HG02623 (cell line): ENCODE results near the gene CTU1.

Experiments
- ATAC-seq: cut with Tn5 transposase; IDR thresholded peaks from one replicate; pipeline ENCODE4 v1.9.1; 2021; ENCODE audit warnings: moderate library complexity; ENCODE audit not compliant: unreplicated experiment

The CTU1 gene

GRCh38 chr19:51107406-51108065, 673 bp downstream of the CTU1 start:
- no peak for ATAC-seq

GRCh38 chr19:51103926-51104341, 4.3 kb downstream of the CTU1 start:
- no peak for ATAC-seq

GRCh38 chr19:51102991-51103390, 5.2 kb downstream of the CTU1 start:
- no peak for ATAC-seq

- ATAC-seq = no peak
These were observed 6.9 kb downstream of the CTU1 start for GRCh38 chr19:51101171-51101865.

- no peak for ATAC-seq
These were observed 7.6 kb downstream of the CTU1 start for GRCh38 chr19:51100601-51101000.

DNA sequence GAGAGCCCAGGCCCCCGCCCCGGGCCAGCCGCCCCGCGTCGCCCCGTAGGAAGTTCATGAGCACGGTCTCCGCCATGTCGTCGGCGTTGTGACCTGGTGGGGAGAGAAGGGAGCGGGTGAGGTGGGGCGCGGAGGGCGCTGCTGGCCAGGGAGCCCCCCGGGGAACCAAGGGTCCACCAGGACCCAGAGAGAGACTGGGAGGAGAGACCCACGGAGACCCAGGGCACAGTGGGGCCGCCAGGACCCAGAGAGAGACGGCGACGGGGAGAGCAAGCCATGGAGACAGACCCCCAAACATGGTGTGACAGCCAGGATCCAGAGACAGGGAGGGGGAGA, 9.2 kb downstream of the CTU1 start:
- no peak for ATAC-seq

- no peak for ATAC-seq
These were observed 9.7 kb downstream of the CTU1 start for GRCh38 chr19:51098365-51099046.

GRCh38 chr19:51097796-51098195, 10.4 kb downstream of the CTU1 start:
- ATAC-seq = no peak

DNA sequence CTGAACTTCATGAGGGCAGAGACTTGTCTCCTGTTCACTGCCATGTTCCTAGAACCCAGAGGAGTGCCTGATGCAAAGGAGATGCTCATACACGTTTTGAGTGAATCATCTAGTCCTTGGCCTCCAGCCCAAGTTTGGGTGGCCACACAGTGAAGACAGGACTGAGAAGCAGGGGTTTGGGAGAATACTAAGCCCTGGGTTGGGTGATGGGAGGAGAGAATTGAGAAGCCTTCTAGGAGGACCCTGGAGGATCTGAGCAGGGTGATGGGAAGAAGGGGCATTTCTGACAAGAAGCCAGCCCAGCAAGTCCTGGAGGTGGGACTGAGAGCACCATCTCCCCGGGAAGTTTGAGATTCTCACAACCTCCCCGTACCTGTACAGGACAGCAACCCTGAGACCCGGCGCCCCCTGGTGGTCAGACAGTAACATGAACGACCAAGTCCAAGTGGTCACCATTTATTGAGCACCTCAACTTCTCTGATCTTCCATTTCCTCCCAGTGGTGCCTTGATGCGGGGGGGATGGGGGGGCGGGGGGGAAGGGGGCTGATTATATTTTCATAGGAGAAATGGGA, 11.0 kb downstream of the CTU1 start:
- no peak for ATAC-seq

GRCh38 chr19:51096473-51097165, 11.6 kb downstream of the CTU1 start:
- ATAC-seq = no peak

DNA sequence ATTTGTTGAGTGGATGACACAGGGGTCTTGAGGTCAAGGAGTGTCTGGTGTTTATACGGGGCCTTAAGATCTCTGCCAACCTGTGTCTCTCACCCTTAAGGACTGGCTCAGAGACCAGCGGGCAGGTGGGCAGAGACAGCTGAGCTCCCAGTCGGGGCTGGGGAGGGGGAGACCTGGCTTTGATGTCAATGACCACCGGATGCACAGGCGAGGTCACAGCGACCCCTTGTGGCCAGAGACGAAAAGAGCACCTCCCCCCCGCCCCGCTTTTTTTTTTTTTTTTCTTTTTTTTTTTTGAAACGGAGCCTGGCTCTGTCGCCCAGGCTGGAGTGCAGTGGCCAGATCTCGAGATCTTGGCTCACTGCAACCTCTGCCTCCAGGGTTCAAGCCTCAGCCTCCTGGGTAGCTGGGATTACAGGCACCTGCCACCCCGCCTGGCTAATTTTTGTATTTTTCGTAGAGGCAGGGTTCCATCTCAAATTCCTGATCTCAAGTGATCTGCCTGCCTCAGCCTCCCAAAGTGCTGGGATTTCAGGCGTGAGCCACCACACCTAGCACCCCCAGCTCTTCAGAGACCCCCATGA, 13.4 kb downstream of the CTU1 start:
- no peak for ATAC-seq

GRCh38 chr19:51093510-51094345, 14.5 kb downstream of the CTU1 start:
- no peak for ATAC-seq

DNA sequence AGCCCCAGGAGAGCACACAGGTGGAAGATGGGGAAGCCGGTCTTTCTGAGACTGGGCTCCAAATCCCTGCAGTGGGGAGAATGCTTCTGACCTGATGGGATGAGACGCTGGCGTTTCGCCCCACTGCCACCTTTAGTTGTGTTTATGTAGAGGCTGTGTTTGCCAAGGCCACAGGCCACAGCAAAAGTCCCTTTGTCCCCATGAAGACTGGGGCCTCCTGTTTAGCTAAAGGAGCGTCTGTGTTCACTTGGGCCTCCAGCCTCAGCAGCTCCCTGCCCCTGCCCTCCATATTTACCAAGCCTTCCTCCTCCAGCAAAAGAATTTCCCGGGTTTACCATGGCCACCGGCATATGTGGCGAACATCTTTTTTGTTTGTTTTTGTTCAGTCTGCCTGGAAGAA, 15.1 kb downstream of the CTU1 start:
- ATAC-seq = no peak

DNA sequence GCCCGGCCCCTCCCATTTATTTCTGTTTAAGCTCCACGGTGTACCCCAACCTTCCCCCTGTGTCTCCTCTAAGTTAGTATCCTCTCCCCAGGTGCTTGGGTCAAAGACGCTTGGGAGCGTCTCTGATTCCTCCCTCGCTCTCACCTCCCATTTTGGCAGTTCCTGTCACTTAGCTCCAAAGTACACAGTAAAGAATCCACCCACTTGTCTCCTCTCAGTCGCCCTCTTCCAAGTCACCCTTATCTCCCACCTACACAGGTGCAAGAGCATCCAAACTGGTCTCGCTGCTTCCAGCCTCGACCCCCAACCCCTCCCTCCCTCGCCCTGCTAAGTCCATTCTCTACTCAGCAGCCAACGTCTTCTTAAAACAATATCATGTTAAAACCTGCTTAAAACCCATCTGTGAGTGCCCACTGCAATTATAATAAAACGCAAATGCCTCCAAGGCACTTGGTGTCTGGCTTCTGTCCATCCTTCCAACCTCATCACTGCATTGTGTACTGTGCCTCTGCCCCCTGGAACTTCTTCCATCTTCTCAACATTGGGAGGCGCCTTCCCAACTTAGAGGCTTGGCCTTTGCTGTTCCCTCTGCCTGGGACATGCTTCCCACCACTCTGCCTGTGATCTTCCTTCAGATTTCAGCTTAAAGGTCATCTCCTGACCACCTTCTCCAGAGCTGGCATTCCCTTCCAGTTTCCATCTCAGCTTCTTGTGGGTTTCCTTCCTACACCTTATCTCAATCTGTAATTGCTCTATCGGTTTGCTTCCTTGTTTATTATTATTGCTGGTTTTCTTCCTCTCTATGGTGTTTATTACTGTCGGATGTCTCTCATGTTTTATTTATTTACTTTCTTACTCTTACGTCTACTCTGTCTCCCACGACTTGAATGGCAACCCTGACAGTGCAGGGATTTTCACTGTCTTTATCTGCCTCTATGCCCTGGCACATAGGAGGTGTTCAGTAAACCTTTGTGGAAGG, 16.0 kb downstream of the CTU1 start:
- ATAC-seq = no peak

DNA sequence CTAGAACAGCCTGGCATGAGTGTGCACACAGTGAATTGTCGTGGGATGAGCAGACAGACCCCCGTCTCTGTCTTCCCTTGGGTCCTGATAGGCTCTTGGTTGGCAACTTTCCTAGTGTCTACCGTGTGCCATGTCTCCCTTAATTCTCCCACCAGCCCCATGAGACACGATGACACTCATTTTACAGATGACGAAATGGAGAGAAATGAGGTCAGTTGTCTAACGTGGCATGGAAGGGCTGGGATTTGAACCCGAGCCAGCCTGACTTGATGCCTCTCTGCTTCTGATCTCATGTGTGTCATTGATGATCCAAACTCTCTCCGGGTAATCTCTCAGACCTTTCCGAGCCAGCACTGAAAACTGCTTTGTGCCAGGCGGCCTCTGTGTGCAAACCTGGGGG, 17.1 kb downstream of the CTU1 start:
- no peak for ATAC-seq

DNA sequence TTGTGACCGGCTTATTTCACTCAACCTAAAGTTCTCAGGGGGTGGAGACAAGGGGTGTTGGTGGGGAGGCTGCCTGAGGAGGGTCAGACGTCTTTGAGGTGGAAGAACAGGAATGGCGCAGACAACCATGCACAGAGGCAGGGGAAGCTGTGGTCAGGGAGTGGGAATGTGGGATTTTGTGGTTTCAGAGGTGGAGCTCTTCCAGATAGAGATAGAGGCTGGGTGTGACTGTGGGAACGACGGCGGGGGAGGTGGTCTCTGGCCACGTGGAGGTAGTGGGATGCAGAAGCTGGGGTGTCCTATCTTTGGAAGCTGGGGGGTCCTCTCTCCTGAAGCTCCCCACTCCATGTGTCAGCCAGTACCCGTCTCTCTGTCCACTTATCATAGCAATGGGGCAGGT, 17.7 kb downstream of the CTU1 start:
- ATAC-seq = no peak

DNA sequence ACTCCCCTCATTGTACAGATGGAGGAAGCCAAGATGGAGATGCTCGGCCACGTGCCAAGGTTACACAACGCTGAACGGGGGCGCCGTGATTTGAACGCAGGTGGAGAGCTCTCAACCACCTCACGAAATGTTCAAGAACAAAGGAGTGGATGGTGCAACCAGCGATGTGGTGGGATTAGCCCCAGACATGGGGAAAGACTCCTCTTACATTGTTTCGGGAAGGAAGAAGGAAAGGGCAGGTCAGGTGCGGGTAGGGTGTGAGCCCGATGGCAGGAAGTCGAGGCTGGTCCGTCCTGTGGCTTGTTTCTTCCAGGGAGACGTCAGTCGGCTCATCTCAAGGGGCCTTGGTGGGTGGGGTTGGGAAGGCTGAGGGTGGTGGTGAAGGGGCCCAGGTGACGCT, 18.4 kb downstream of the CTU1 start:
- ATAC-seq = no peak

GRCh38 chr19:51086153-51086850, 21.9 kb downstream of the CTU1 start:
- no peak for ATAC-seq
